ENCODE results near the gene SNTG2.
"Not testable (repeated sequence)": the region's sequence is repeated elsewhere in the genome, so short reads cannot be mapped to it uniquely, and the experiment has no call there.

GRCh38 chr2:1387954-1388725 is 437.5 kb downstream of the SNTG2 start:
- TF ChIP-seq EP300 (IDR thresholded peaks at IDR 0.05); CTCF (IDR thresholded peaks at IDR 0.05); POLR2A (IDR thresholded peaks at IDR 0.05; ENCODE audit: low read depth); POLR2AphosphoS5 (IDR thresholded peaks at IDR 0.05): not testable (repeated sequence)

All from esophagus muscularis mucosa (tissue), 4 donors.